Endothelial cell of umbilical vein (primary cell): ENCODE measurements around the gene ZNF341. TPM values are rescaled to one million over a fixed set of nuclear protein-coding genes. Genes with fewer than 3 reads are reported as not detected.

ENCODE experiments used
- BruUV-seq: library from RNA; stranded (reverse); fragments of 400-500 nt; replicated peaks from 2 replicates; lab custom pipeline; 2021; lab: Mats Ljungman, UMichigan
- CTCF ChIA-PET: fragments of 300-600, 350-600 bp; sonication (Branson Sonifier 250); formaldehyde crosslinking; loops from one replicate; lab custom pipeline; 2021; ENCODE audit warnings: antibody characterized with exemption, inconsistent platforms; lab: Charles Lee
- POLR2A ChIA-PET: fragments of 300-600, 350-600 bp; sonication (Branson Sonifier 250); formaldehyde crosslinking; loops from one replicate; lab custom pipeline; 2021; ENCODE audit warnings: antibody characterized with exemption, inconsistent platforms; lab: Charles Lee
- DNase-seq: peaks from one replicate; pipeline ENCODE4 v3.0.0-alpha.2; 2011; ENCODE audit warnings: low read depth, low spot score
- FAIRE-seq: peaks from 2 replicates; lab custom pipeline; 2011; peaks lifted over from hg19 to GRCh38; lab: Jason Lieb, UNC
- H2AFZ ChIP-seq: 2 replicates; pipeline ENCODE4 v1.6.0; 2012; ENCODE audit warnings: low read depth, low read length, control low read depth, inconsistent platforms
- H3K27ac ChIP-seq: 2 replicates; pipeline ENCODE4 v1.5.1; 2011; ENCODE audit warnings: low read depth, mild to moderate bottlenecking, control low read depth, low read length, moderate library complexity; ENCODE audit not compliant: insufficient read depth
- H3K27me3 ChIP-seq, 2 experiments: 2 replicates each; pipeline versions ENCODE4 v1.6.0 to v1.6.1; 2011; ENCODE audit warnings: low read length in 2 of 2, mixed read lengths in 1 of 2; ENCODE audit not compliant: control insufficient read depth in 2 of 2, insufficient read depth in 2 of 2
- H3K36me3 ChIP-seq, 2 experiments: 2 replicates in 1 of 2; 3 replicates in 1 of 2; pipeline ENCODE4 v1.5.1; 2011; ENCODE audit warnings: low read length in 2 of 2, mild to moderate bottlenecking in 1 of 2, moderate library complexity in 1 of 2; ENCODE audit not compliant: control insufficient read depth in 2 of 2, insufficient read depth in 2 of 2; ENCODE audit errors: extremely low read depth in 1 of 2
- H3K4me1 ChIP-seq: 3 replicates; pipeline ENCODE4 v1.5.1; 2011; ENCODE audit warnings: mild to moderate bottlenecking, low read length; ENCODE audit not compliant: control insufficient read depth, insufficient read depth; ENCODE audit errors: extremely low read depth
- H3K4me2 ChIP-seq: 2 replicates; pipeline ENCODE4 v1.6.1; 2011; ENCODE audit warnings: low read length, control low read depth, mixed read lengths; ENCODE audit not compliant: insufficient read depth
- H3K4me3 ChIP-seq, 3 experiments: fragments of 200-600 bp in 1 of 3; sonication (generic), shearing (Covaris generic) in 1 of 3; replicated peaks in 1 of 3; 2 replicates each; pipeline ENCODE4 v1.5.1; 2011 to 2016; ENCODE audit warnings: control low read depth in 3 of 3, low read length in 3 of 3, mild to moderate bottlenecking in 2 of 3, inconsistent platforms in 1 of 3, low read depth in 1 of 3, moderate library complexity in 1 of 3; ENCODE audit not compliant: insufficient read depth in 1 of 3
- H3K79me2 ChIP-seq: 2 replicates; pipeline ENCODE4 v1.6.0; 2012; ENCODE audit warnings: low read length, inconsistent platforms; ENCODE audit not compliant: control insufficient read depth, insufficient read depth
- H3K9ac ChIP-seq: replicated peaks from 2 replicates; pipeline ENCODE3; 2011; ENCODE audit warnings: low read length, control low read depth; ENCODE audit not compliant: insufficient read depth; ENCODE audit errors: extremely low read depth
- H3K9me1 ChIP-seq: replicated peaks from 3 replicates; pipeline ENCODE4 v1.6.0; 2011; ENCODE audit warnings: mild to moderate bottlenecking, low read length; ENCODE audit not compliant: control insufficient read depth, insufficient read depth; ENCODE audit errors: extremely low read depth
- H3K9me3 ChIP-seq: replicated peaks from 2 replicates; pipeline ENCODE4 v1.5.1; 2012; ENCODE audit warnings: low read length, inconsistent platforms; ENCODE audit not compliant: control insufficient read depth, insufficient read depth
- H4K20me1 ChIP-seq: replicated peaks from 2 replicates; pipeline ENCODE3; 2011; ENCODE audit warnings: mild to moderate bottlenecking, low read length; ENCODE audit not compliant: control insufficient read depth, insufficient read depth; ENCODE audit errors: extremely low read depth
- CTCF ChIP-seq, 2 donors: IDR thresholded peaks; 1 replicate in 1 of 2; 2 replicates in 1 of 2; pipeline ENCODE4 v1.5.1; 2011; ENCODE audit warnings: low read length in 2 of 2, mild to moderate bottlenecking in 2 of 2, moderate library complexity in 2 of 2, control low read depth in 1 of 2, inconsistent platforms in 1 of 2, low read depth in 1 of 2; ENCODE audit not compliant: insufficient read depth in 1 of 2; ENCODE audit errors: extremely low read depth in 1 of 2
- FOS ChIP-seq: IDR thresholded peaks from 2 replicates; pipeline ENCODE4 v1.6.1; 2011; ENCODE audit warnings: mild to moderate bottlenecking, low read length, moderate library complexity, borderline replicate concordance; ENCODE audit not compliant: insufficient read depth
- GATA2 ChIP-seq: IDR thresholded peaks from 2 replicates; pipeline ENCODE4 v1.7.0; 2011; ENCODE audit warnings: low read depth, mild to moderate bottlenecking, moderate library complexity, mixed read lengths, low read length; ENCODE audit not compliant: insufficient read length, insufficient read depth
- JUN ChIP-seq: IDR thresholded peaks from 2 replicates; pipeline ENCODE4 v1.6.1; 2011; ENCODE audit warnings: borderline replicate concordance, low read depth; ENCODE audit not compliant: insufficient read length, insufficient read depth
- MAX ChIP-seq: IDR thresholded peaks from 2 replicates; pipeline ENCODE4 v1.6.1; 2011; ENCODE audit not compliant: insufficient read depth, insufficient read length
- MYC ChIP-seq: IDR thresholded peaks from one replicate; pipeline ENCODE4 v1.6.1; 2011; ENCODE audit warnings: mild to moderate bottlenecking, low read depth, low read length
- POLR2AphosphoS5 ChIP-seq: IDR thresholded peaks from 2 replicates; pipeline ENCODE4 v1.6.1; 2012; ENCODE audit warnings: low read depth, mild to moderate bottlenecking, control low read depth, low read length, moderate library complexity; ENCODE audit not compliant: insufficient read depth
- dilution Hi-C: fragments of 300-500 bp; cut with MboI; formaldehyde crosslinking; loops from one replicate; pipeline ENCODE4 v1.15.0; 2019; ENCODE audit warnings: low sequenced_read_pairs; ENCODE audit not compliant: extremely low pct_ligation_motif_present
- intact Hi-C: fragments of 100-400 bp; cut with micrococcal nuclease; formaldehyde crosslinking; loops from one replicate; pipeline ENCODE4 v1.10.0; 2022
- polyA plus RNA-seq, 4 experiments: library from polyadenylated mRNA; depleted of rRNA in 3 of 4; stranded (reverse) in 3 of 4; unstranded in 1 of 4; fragments of >200 nt; gene quantifications; 2 replicates each; pipeline versions ENCODE4 v1.2.1 to v1.2.3, GENCODE V29; 2011 to 2012; ENCODE audit warnings: missing spikeins in 1 of 4
- total RNA-seq: library from RNA; stranded (reverse); gene quantifications from 2 replicates; pipeline ENCODE4 v1.2.3, GENCODE V29; 2021

ZNF341 gene
- total and polyA plus RNA-seq, 2 donors (not counting 3 experiments of a cell fraction or from before 2014, with no cell fraction given) = 4.9 TPM

GRCh38 chr20:33736962-33737361 lies 5.2 kb downstream of the ZNF341 start:
- dilution Hi-C loops = no loop called here
- no peak overlapping the region for H2AFZ ChIP-seq
- no peaks in the 10 kb centered on the region for H3K27me3 ChIP-seq
- ChIA-PET POLR2A (no interaction called here), CTCF (no interaction called here)
- no peaks in the 10 kb centered on the region for H3K36me3 ChIP-seq
- H3K27ac ChIP-seq = no peak overlapping the region
- DNase-seq (no peak), FAIRE-seq (no peak)
- peaks cover 4% of the 10 kb centered on the region for H3K9me3 ChIP-seq
- peaks cover 17% of the 10 kb centered on the region for H3K4me1 ChIP-seq
- BruUV-seq = no TSS peak
- H3K4me2 ChIP-seq = no peak overlapping the region
- TF ChIP-seq JUN = no peak
- no peak for TF ChIP-seq POLR2AphosphoS5
- no peak for TF ChIP-seq GATA2
- no peak for TF ChIP-seq MAX
- TF ChIP-seq MYC = no peak
- no peak for TF ChIP-seq CTCF (IDR thresholded peaks at IDR 0.05; ENCODE audit: extremely low read depth in 1 of 2, insufficient read depth in 1 of 2, low read depth in 1 of 2, low read length in 2 of 2)
- TF ChIP-seq FOS = no peak
- intact Hi-C loops = no loop called here
- no peak overlapping the region for H3K4me3 ChIP-seq
- no peaks in the 10 kb centered on the region for H3K79me2 ChIP-seq
- no peaks in the 10 kb centered on the region for H3K9me1 ChIP-seq
- no peaks in the 10 kb centered on the region for H4K20me1 ChIP-seq
- no peak overlapping the region for H3K9ac ChIP-seq
